Cardiac septum (tissue), 1 donor: ENCODE results near the gene OSGEPL1. TPM values are rescaled to one million over a fixed set of nuclear protein-coding genes. Genes with fewer than 3 reads are reported as not detected.
A peak's percentile ranks its signal among the peaks of the same experiment; 100 is the strongest.
"Not testable (repeated sequence)": the region's sequence is repeated elsewhere in the genome, so short reads cannot be mapped to it uniquely, and the experiment has no call there.

Source experiments
- DNase-seq: peaks from one replicate; pipeline ENCODE4 v3.0.0-alpha.2; 2020; ENCODE audit warnings: low spot score
- intact Hi-C: fragments of 100-400 bp; cut with DNase I; formaldehyde crosslinking; loops from one replicate; pipeline ENCODE4 v1.14.0; 2022
- long read RNA-seq: library from polyadenylated mRNA; unstranded; transcript quantifications from one replicate; pipeline ENCODE4 v2.0.0, GENCODE V29; 2021
- total RNA-seq: library from RNA; stranded (reverse); fragmentation: NEBNext Ultra II Directional; extraction: Animal tissue kit (Norgen Biotek cat#: 25700); gene quantifications from one replicate; pipeline ENCODE4 v1.2.1, GENCODE V29; 2021
- donor health status: DM: no; HTN: no; CAD: no.

OSGEPL1 gene
- 5.4 TPM for total RNA-seq
- long read RNA-seq, partial matches to known transcripts, result 2 of 19 reads
- long read RNA-seq, other reads (novel, unspliced or antisense), result 13 of 19 reads

DNA sequence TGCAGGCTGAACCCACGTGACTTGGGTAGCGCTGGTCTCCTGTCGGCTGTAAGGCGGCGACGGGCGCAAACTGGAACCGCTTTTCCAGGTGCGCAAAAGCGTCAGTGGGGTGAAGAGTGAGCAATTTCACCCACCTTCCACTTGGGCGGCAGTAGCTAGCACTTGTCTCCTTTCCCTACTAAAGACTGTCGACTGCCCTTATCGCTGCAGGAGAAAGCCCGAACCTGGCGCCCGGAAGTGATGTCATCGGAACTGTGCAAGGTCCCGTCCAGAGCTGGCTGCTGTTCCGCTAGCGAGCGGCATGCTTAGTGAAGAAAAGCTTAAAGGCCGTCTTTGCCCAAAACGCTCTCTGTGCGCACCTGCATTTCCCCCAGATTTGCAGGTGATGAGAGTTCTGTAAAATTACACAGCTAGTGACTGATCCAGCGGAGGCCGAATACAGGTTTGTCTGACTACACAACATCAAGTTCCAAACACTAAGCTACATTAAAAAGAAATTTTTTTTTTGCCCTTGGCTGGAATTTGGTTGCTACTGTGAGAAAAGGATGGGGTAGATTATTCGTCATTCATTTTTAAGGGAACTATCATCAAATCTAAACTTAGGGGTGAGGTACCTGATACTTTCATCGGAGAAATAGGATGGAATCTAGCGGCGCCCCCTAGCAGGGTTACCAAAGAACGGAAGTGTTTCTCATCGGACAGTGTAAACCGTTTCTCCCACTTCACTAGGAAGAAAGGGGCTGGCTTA lies at the start of gene OSGEPL1:
OSGEPL1 (minus strand) TSS at position 242 of the 748 bp plus-strand sequence. CDS start 1,152 bp downstream, outside the sequence.
- peak; percentile 96 for DNase-seq
- intact Hi-C loops, result loop anchor here (1.0 to 2.0 kb wide), 2 partner anchors 22 to 88 kb away; partner anchors contain the start of genes ANKAR, ORMDL1 and PMS1

DNA sequence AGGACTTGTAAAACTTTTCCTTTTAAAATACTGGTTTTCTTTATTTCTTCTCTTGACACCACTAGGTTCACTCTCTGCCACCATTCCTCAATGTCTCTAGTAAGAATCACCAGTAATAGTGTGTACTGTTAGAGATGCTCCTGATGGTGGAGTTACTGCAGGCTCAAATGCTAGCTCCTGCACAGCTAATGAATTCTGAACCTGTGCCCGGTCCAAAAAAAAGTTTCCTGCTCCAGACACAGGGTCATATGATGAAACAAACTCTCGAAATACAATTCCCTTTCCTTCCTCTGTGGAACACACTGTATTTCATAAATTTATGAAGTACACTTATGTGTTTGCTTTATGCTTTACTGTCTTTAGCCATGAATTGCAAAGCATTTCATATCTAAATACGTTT lies 40.8 kb upstream of the OSGEPL1 start:
- intact Hi-C loops, result no loop called here
- no peak for DNase-seq

GRCh38 chr2:189802396-189802912 lies 39.9 kb upstream of the OSGEPL1 start:
- intact Hi-C loops, result no loop called here

GRCh38 chr2:189799531-189799930 lies 36.9 kb upstream of the OSGEPL1 start:
- intact Hi-C loops, result loop anchor here (5.0 kb wide), 1 partner anchor 273 kb away; no protein-coding TSS in a partner anchor
- no peak for DNase-seq

More at GRCh38 chr2:189802396-189802912, 39.9 kb upstream of the OSGEPL1 start:
- no peak for DNase-seq

DNA sequence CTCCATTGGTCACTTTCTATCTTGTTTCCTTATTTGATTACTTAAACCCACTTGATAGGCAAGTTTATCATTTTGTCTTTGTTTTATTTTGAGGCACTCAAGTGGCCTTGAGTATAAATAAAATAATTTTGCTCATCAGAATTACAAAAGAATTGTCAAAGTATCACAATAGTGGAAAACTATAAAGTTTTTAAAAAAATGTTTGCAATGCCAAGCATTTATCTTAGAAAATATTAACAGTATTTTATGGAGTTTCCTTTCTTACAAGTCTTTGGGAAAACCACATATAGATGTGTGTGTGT lies 36.4 kb upstream of the OSGEPL1 start:
- intact Hi-C loops, result loop anchor here (5.0 kb wide), 1 partner anchor 273 kb away; no protein-coding TSS in a partner anchor
- DNase-seq, result no peak

DNA sequence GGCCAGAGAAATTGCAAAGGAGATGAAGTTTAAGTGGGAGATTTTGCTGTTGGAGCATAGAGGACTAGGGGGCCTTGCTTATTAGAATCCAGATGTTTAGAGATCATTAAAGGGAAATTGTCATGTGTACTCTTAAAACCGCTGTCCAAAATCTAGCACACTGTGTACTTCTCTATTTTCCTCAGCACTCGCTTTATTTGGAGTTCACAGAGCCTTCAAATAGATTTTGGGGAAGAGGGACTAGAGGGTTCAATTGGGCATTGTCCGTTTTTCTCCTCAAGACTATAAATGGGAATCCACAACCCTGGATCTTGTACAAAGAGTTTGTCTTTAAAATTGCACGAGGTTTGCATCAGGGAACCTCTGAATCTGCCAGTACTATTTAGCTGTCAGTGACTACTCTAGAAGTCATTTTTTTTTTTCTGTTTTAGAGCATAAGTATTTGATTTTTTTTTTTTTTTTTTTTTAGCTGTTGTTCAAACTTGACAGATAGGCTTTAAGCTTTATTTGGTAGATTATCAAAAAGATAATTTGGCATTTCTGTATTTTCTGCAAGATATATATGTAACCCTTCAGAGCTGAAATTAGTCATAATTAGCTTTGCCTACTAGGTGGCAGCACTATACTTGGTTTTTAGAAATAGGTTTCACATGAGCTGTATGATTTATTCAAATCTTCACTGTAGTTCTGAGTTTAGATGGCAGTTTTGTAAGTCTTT lies 35.9 kb upstream of the OSGEPL1 start:
- no peak for DNase-seq
- intact Hi-C loops, result loop anchor here (5.0 kb wide), 1 partner anchor 274 kb away; no protein-coding TSS in a partner anchor

GRCh38 chr2:189797902-189798301 lies 35.3 kb upstream of the OSGEPL1 start:
- DNase-seq, result no peak
- intact Hi-C loops, result loop anchor here (5.0 kb wide), 1 partner anchor 274 kb away; no protein-coding TSS in a partner anchor

DNA sequence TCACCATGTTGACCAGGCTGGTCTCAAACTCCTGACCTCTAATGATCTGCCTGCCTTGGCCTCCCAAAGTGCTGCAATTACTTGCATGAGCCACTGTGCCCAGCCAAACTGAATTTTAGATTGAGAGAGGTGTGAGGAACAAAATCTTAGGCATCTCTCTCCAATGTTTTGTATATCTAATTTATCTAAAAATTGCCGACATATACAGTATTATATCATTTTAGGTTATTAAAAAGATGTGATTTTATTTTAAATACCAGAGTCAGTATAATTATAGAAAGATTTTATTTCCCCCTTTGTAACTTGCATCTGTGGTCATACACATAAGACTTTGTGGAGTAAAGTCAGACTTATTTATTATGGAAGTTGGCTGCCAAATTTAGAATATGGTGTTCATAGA lies 31.7 kb upstream of the OSGEPL1 start:
- DNase-seq, result no peak
- intact Hi-C loops, result no loop called here

- DNase-seq, result no peak
- intact Hi-C loops, result no loop called here
Measured at GRCh38 chr2:189791338-189792042, 28.9 kb upstream of the OSGEPL1 start.

DNA sequence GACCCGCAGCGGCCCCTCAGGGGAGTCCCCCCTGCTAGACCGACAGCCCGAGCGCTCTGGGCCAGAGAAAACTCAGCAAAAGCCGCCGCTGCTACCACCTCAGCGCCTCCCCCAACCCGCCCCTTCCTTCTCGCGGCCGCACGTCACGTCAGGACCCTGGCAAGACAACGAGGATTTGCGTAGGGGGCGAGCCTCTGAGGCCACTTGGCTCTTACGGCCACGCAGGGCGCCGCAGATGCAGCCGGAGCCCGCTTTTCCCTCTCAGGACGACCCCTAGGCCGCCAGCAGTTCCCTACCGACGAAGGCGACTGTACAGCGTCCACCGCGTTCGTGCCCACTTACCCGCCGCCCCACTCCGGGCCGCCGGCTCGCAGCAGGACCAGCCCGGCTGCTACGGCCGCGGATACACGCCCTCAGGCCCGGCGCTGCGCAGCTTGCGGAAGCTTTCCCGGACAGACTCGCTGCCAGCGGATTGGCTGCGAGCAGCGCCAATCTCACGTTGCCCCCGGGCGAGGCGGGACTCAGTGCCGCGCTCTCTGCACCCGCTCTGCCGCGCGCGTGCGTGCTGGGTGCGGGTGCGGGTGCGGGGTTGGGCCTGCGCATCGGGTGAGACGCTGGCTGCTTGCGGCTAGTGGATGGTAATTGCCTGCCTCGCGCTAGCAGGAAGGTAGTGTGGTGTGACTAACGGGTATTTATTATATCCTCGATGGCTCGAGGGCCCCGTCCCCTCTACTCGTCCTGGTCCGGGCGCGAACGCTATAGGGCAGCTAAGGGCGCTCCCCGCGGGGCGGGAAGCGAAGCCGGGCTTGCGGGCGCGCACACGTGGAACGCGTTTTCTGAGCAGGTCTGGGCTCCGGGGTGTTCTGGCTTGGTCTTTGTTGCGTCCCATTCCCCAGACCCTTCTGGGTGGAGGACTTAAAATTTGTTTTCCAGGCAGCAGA lies 21.6 kb upstream of the OSGEPL1 start, which contains the start of the genes ORMDL1 and PMS1:
ORMDL1 (minus strand) TSS at position 413 of the 941 bp plus-strand sequence. CDS start 1,744 bp downstream, outside the sequence.
PMS1 (plus strand) TSS at position 524 of the 941 bp plus-strand sequence. CDS start 7,360 bp downstream, outside the sequence.
- intact Hi-C loops, result loop anchor here (1.0 kb wide), 1 partner anchor 21 kb away; no protein-coding TSS in a partner anchor
- peak; percentile 98 for DNase-seq

- no peak for DNase-seq
- intact Hi-C loops, result no loop called here
Measured at GRCh38 chr2:189783451-189783926, 20.9 kb upstream of the OSGEPL1 start.

- DNase-seq, result no peak
- intact Hi-C loops, result no loop called here
Measured at GRCh38 chr2:189782221-189782671, 19.7 kb upstream of the OSGEPL1 start.

- intact Hi-C loops, result no loop called here
- no peak for DNase-seq
Measured at GRCh38 chr2:189772212-189772611, 9.6 kb upstream of the OSGEPL1 start.

- intact Hi-C loops, result no loop called here
- DNase-seq, result no peak
Measured at GRCh38 chr2:189770590-189771322, 8.2 kb upstream of the OSGEPL1 start.

GRCh38 chr2:189763908-189764661 lies 1.5 kb upstream of the OSGEPL1 start:
- intact Hi-C loops, result loop anchor here (1.0 to 2.0 kb wide), 2 partner anchors 20 to 89 kb away; partner anchors contain the start of genes ANKAR, ORMDL1 and PMS1
- DNase-seq, result no peak

DNA sequence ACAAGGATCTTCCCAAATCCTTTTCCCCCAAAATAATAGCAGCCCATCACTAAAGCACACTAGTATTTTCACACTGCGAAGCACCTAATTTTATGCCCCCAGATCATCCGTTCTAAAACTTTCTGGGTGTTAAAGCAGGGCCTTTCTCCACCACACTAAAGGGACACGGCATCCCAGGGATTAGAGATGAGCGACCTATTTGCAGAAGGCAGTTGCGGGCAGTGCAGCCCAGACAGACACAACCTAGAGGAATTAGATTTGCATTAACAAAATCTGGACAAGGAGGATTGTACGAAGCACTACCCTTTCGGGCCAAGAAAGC lies 402 bp downstream of the OSGEPL1 start:
- DNase-seq, result no peak
- intact Hi-C loops, result loop anchor here (2.0 kb wide), 1 partner anchor 87 kb away; the partner anchor contains the start of gene ANKAR

DNA sequence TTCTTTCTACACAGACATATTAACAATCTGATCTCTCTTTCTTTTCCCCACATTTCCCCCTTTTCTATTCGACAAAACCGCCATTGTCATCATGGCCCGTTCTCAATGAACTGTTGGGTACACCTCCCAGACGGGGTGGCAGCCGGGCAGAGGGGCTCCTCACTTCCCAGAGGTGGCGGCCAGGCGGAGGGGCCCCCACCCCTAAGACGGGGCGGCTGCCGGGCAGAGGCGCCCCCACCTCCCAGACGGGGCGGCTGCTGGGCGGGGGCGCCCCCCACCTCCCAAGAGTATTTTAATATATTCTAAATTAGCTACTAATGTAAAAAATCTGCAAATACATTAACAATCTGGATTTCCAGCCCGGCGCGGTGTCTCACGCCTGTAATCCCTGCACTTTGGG lies 2.4 kb downstream of the OSGEPL1 start:
- intact Hi-C loops, result not testable (repeated sequence)

More for the DNA sequence above, 2.4 kb downstream of the OSGEPL1 start:
- not testable (repeated sequence) for DNase-seq
